GM21390 (cell line): Measurements from ENCODE around the gene SPDYE1.
A peak's percentile ranks its signal among the peaks of the same experiment; 100 is the strongest.
"Not testable (repeated sequence)": the region's sequence is repeated elsewhere in the genome, so short reads cannot be mapped to it uniquely, and the experiment has no call there.

ENCODE experiments used
- ATAC-seq: cut with Tn5 transposase; IDR thresholded peaks from one replicate; pipeline ENCODE4 v1.9.1; 2021; ENCODE audit not compliant: unreplicated experiment

SPDYE1 gene

GRCh38 chr7:43997532-43997931, at the start of gene SPDYE1:
Gene SPDYE1 (plus strand): TSS chr7:43997897. CDS start chr7:43999950, 2,053 bp downstream.
- not testable (repeated sequence) for ATAC-seq

- no peak for ATAC-seq
Measured at GRCh38 chr7:43952028-43952427, 45.7 kb upstream of the SPDYE1 start.

- no peak for ATAC-seq
Measured at GRCh38 chr7:43953071-43953470, 44.6 kb upstream of the SPDYE1 start.

GRCh38 chr7:43954524-43955228, 43.0 kb upstream of the SPDYE1 start:
- peak; percentile 67 for ATAC-seq

- no peak for ATAC-seq
Measured at GRCh38 chr7:43956027-43956426, 41.7 kb upstream of the SPDYE1 start.

GRCh38 chr7:43960933-43961332, 36.8 kb upstream of the SPDYE1 start:
- no peak for ATAC-seq

- ATAC-seq: not testable (repeated sequence)
Measured at GRCh38 chr7:43966392-43966791, 31.3 kb upstream of the SPDYE1 start.

- not testable (repeated sequence) for ATAC-seq
Measured at GRCh38 chr7:43968172-43969040, 29.3 kb upstream of the SPDYE1 start.

- not testable (repeated sequence) for ATAC-seq
Measured at GRCh38 chr7:43969586-43969985, 28.1 kb upstream of the SPDYE1 start.

GRCh38 chr7:43970698-43971097, 27.0 kb upstream of the SPDYE1 start:
- not testable (repeated sequence) for ATAC-seq

- not testable (repeated sequence) for ATAC-seq
Measured at GRCh38 chr7:43974033-43974573, 23.6 kb upstream of the SPDYE1 start.

- not testable (repeated sequence) for ATAC-seq
Measured at GRCh38 chr7:43974725-43975482, 22.8 kb upstream of the SPDYE1 start.

- ATAC-seq: no peak
Measured at GRCh38 chr7:43977525-43977924, 20.2 kb upstream of the SPDYE1 start.

GRCh38 chr7:43978102-43978501, 19.6 kb upstream of the SPDYE1 start:
- not testable (repeated sequence) for ATAC-seq

- not testable (repeated sequence) for ATAC-seq
Measured at GRCh38 chr7:43982848-43983247, 14.8 kb upstream of the SPDYE1 start.

GRCh38 chr7:43983736-43984135, 14.0 kb upstream of the SPDYE1 start:
- ATAC-seq: not testable (repeated sequence)

- peak; percentile 80 for ATAC-seq
Measured at GRCh38 chr7:43985904-43986864, 11.5 kb upstream of the SPDYE1 start.

- ATAC-seq: not testable (repeated sequence)
Measured at GRCh38 chr7:43987476-43987875, 10.2 kb upstream of the SPDYE1 start.

- not testable (repeated sequence) for ATAC-seq
Measured at GRCh38 chr7:43990011-43990585, 7.6 kb upstream of the SPDYE1 start.
